Osteocyte (in vitro differentiated cells): ENCODE results near the gene FAM131C. TPM values are rescaled to one million over a fixed set of nuclear protein-coding genes. Genes with fewer than 3 reads are reported as not detected.

Source experiments
- DNase-seq: peaks from one replicate; pipeline ENCODE4 v3.0.0; 2021; ENCODE audit warnings: mixed read lengths; ENCODE audit not compliant: unreplicated experiment; ENCODE audit errors: extremely low spot score
- H3K27ac Mint-ChIP-seq: one replicate; pipeline ENCODE4 v1.8.0; 2021; ENCODE audit warnings: mild to moderate bottlenecking, mixed read lengths; ENCODE audit not compliant: unreplicated experiment
- H3K27me3 Mint-ChIP-seq: one replicate; pipeline ENCODE4 v1.8.0; 2021; ENCODE audit warnings: mixed read lengths; ENCODE audit not compliant: unreplicated experiment
- H3K36me3 Mint-ChIP-seq: one replicate; pipeline ENCODE4 v1.8.0; 2021; ENCODE audit warnings: mixed read lengths; ENCODE audit not compliant: unreplicated experiment
- H3K4me1 Mint-ChIP-seq: one replicate; pipeline ENCODE4 v1.8.0; 2021; ENCODE audit warnings: mixed read lengths; ENCODE audit not compliant: unreplicated experiment
- H3K4me3 Mint-ChIP-seq: one replicate; pipeline ENCODE4 v1.8.0; 2021; ENCODE audit warnings: mild to moderate bottlenecking, moderate library complexity, mixed read lengths; ENCODE audit not compliant: unreplicated experiment
- H3K9me3 Mint-ChIP-seq: one replicate; pipeline ENCODE4 v1.8.0; 2021; ENCODE audit warnings: mixed read lengths; ENCODE audit not compliant: unreplicated experiment
- total RNA-seq: library from RNA; stranded (reverse); gene quantifications from 2 replicates; pipeline ENCODE4 v1.2.1, GENCODE V29; 2021
- TF ChIP-seq, protein P1 (sequence below): fragments of 200-600 bp; sonication (generic); IDR thresholded peaks from 2 replicates; pipeline ENCODE4 v1.5.0; 2021; ENCODE audit warnings: antibody characterized with exemption, mild to moderate bottlenecking, moderate library complexity

The FAM131C gene
- total RNA-seq, 1 donor from 2014 or later: 0.73 TPM

GRCh38 chr1:16092923-16093511 is 19.6 kb upstream of the FAM131C start:
- H3K36me3 Mint-ChIP-seq: no peaks in the 10 kb centered on the region
- TF ChIP-seq, protein P1, sequence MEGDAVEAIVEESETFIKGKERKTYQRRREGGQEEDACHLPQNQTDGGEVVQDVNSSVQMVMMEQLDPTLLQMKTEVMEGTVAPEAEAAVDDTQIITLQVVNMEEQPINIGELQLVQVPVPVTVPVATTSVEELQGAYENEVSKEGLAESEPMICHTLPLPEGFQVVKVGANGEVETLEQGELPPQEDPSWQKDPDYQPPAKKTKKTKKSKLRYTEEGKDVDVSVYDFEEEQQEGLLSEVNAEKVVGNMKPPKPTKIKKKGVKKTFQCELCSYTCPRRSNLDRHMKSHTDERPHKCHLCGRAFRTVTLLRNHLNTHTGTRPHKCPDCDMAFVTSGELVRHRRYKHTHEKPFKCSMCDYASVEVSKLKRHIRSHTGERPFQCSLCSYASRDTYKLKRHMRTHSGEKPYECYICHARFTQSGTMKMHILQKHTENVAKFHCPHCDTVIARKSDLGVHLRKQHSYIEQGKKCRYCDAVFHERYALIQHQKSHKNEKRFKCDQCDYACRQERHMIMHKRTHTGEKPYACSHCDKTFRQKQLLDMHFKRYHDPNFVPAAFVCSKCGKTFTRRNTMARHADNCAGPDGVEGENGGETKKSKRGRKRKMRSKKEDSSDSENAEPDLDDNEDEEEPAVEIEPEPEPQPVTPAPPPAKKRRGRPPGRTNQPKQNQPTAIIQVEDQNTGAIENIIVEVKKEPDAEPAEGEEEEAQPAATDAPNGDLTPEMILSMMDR: no peak
- H3K4me3 Mint-ChIP-seq: no peak overlapping the region
- H3K4me1 Mint-ChIP-seq: peaks cover 14% of the 10 kb centered on the region
- H3K27me3 Mint-ChIP-seq: peaks cover 2% of the 10 kb centered on the region
- H3K27ac Mint-ChIP-seq: no peak overlapping the region
- H3K9me3 Mint-ChIP-seq: no peaks in the 10 kb centered on the region
- DNase-seq: no peak

DNA sequence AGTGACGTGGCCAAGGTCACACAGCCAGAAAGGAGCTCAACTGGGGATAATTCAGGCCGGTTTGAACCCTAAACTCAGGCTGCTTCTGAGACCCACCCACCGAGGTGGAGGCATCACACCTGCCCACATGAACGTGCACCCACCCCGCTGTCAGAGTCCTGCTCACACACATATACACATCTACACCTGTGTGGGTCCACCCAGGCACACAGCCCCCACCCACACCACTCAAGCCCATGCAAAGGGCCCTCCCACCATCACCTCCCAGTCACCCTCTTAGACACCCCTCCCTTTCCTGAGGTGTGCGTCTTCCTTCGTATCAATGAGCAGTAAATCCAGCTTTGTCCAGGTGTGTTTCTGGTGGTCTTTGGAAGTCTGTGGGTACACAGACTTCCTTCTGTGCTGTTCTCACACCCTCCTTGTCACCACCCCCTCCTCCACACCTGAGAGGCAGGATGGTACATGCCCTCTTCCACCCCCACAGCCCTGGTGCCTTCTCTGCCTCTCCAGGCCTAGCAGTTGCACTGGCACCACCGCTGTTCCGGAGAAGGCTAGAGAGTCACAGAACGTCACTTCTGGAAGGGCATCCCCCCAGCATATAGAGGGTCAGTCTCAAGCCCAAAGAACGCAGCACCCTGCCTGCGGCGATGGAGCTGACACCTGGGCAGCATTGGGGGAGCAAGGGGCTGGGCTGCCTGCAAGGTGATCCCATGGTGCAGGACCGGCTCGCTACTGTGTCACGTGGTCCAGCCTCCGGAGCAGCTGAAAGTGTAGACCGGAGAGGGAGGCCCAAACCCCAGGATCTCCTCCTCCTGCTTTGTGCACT is 18.9 kb upstream of the FAM131C start:
- H3K36me3 Mint-ChIP-seq: no peaks in the 10 kb centered on the region
- H3K4me1 Mint-ChIP-seq: peaks cover 15% of the 10 kb centered on the region
- no peak overlapping the region for H3K4me3 Mint-ChIP-seq
- H3K9me3 Mint-ChIP-seq: no peaks in the 10 kb centered on the region
- H3K27me3 Mint-ChIP-seq: peaks cover 2% of the 10 kb centered on the region
- TF ChIP-seq, protein P1: no peak
- H3K27ac Mint-ChIP-seq: no peak overlapping the region
- DNase-seq: no peak

DNA sequence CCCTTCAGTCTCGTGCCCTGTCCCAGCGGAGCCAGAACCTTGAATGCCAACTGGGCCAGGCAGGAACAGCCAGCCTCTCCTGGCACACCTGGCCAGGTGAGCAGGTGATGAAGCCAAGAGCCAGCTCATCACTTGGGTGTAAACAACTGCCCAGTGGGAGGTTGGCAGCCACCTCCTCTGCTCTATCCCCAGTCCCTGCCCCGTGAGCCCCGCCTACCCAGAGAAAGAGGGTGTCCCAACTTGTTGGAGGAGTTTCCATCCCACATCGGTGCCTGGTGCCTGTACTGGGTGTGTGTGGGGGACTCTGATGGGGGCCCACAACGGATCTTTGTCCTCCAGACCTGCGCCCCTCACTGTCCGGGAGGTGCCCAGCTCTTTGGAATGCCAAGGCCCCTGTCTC is 17.8 kb upstream of the FAM131C start:
- Mint-ChIP-seq H3K4me1 (peaks cover 15% of the 10 kb centered on the region), H3K4me3 (no peak overlapping the region), H3K36me3 (no peaks in the 10 kb centered on the region), H3K27me3 (peaks cover 2% of the 10 kb centered on the region), H3K9me3 (no peaks in the 10 kb centered on the region), H3K27ac (no peak overlapping the region)
- TF ChIP-seq, protein P1: no peak
- no peak for DNase-seq

- TF ChIP-seq, protein P1: no peak
- Mint-ChIP-seq H3K4me3 (no peak overlapping the region), H3K36me3 (no peaks in the 10 kb centered on the region), H3K4me1 (peaks cover 15% of the 10 kb centered on the region), H3K27me3 (no peaks in the 10 kb centered on the region), H3K9me3 (no peaks in the 10 kb centered on the region), H3K27ac (no peak overlapping the region)
- no peak for DNase-seq
Observed at GRCh38 chr1:16090076-16090826, 16.8 kb upstream of the FAM131C start.

DNA sequence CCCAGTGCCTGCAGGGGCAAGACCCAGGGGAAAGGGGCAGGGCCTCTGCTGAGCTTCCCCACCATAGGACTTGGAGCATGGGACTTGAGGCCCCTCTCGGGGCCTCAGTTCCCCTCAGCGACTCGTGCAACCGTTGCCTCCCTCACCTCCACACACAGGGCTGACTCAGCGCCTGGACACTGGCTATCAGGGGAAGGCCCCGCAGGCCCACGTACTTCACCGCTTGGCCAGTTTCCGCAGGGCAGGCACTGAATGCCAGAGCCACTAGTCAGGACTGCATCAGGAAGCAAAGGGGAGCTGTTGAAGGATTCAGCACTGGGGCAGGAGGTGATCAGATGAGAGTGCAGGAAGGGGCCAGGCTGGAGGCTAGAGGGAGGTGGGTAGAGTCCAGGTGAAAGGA is 15.5 kb upstream of the FAM131C start:
- no peaks in the 10 kb centered on the region for H3K27me3 Mint-ChIP-seq
- no peak overlapping the region for H3K27ac Mint-ChIP-seq
- H3K36me3 Mint-ChIP-seq: no peaks in the 10 kb centered on the region
- H3K4me1 Mint-ChIP-seq: peaks cover 15% of the 10 kb centered on the region
- TF ChIP-seq, protein P1: no peak
- DNase-seq: no peak
- H3K9me3 Mint-ChIP-seq: no peaks in the 10 kb centered on the region
- no peak overlapping the region for H3K4me3 Mint-ChIP-seq
